ENCODE measurements around the gene NOVA2.

The NOVA2 gene

DNA sequence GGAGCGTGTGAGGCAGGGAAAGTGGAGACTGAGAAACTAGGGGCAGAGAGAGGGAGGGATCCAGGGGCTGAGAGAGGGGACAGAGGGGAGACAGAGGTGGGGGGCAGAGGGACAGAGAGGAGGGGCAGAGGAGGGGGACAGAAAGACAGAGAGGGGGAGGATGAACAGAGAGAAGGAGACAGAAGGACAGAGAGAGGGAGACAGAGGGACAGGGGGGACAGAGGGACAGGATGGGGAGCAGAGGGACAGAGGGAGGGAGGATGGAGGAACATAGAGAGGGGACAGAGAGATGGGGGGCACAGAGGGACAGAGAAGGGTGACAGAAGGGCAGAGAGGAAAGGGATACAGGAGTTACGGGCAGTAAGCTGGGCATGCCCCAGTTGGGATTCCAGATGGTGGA lies 44.4 kb downstream of the NOVA2 start:
- no peak for DNase-seq (ENCODE audit: extremely low read depth in 1 of 2, low read depth in 1 of 2)

DNA sequence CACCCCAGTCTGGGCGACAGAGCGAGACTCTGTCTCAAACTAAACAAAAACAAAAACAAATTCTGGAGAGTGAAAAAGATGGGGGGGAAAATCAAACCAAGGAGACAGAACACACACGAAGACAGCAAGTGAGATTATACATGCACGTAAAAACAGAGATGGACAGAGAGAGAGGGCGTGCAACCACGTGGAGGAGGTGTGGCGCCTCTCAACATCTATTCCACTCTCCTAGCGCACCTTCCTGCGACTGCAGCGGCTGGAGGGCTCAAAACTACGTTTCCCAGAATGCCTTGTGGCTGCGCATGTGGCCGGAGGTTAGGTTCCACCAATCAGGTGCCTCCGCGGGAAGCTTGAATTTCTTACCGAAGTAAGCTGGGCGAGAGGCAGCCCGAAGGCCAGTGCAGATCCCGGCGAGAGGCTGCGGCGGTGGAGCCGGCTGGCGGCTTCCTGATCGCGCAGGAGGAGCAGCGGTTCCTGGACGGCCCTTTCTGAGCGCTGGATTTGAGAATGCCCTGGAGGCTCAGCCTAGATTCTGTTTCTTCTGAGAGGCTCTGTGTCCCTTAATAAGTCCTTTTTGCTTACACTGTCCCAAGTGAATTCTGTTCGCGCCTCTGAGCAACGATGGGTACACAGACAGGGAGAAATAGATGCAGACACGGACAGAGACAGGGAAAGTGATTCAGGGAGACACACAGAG lies 46.0 kb downstream of the NOVA2 start:
- peak; percentile 56 to 84 for DNase-seq (ENCODE audit: extremely low read depth in 1 of 2, low read depth in 1 of 2)

DNA sequence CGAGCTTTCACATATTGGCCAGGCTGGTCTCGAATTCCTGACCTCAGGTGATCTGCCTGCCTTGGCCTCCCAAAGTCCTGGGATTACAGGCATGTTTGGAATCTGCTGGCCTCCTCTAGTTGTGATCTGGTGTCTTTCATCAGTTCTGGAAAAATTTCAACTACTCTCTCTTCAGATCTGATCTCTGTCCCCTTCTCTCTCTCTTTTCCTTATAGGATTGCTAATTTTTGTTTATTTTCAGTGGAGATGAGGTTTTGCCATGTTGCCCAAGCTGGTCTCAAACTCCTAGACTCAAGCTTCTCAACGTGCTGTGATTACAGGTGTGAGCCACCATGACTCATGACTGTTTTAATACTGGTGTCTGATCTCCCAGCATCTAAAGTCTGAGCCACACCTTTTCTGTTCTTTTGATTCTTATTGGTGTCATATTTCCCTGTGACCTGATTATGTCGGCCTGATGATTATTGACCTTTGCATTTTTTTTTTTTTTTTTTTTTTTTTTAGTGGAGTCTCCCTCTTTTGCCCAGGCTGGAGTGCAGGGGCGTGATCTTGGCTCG lies 48.7 kb downstream of the NOVA2 start:
- no peak for DNase-seq (ENCODE audit: extremely low read depth in 1 of 2, low read depth in 1 of 2)

DNA sequence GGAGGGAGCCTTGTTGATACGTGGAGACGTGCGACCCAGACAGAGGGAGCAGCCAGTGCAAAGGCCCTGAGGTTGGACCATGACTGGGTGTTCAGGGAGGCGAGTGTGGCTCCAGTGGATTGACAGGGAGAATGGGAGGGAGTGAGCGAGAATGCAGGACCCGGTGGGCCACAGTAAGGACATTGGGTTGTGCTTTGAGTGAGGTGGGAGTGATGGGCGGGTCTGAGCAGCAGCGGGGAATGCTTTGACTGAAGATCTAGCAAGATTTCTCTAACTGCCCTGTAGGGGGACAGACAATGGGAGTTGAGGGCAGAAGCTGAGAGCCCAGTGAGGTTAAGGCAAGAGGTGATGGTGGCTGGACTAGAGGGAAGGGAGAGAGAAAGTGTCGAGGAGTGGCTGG lies 51.4 kb downstream of the NOVA2 start:
- no peak for DNase-seq (ENCODE audit: extremely low read depth in 1 of 2, low read depth in 1 of 2)

DNA sequence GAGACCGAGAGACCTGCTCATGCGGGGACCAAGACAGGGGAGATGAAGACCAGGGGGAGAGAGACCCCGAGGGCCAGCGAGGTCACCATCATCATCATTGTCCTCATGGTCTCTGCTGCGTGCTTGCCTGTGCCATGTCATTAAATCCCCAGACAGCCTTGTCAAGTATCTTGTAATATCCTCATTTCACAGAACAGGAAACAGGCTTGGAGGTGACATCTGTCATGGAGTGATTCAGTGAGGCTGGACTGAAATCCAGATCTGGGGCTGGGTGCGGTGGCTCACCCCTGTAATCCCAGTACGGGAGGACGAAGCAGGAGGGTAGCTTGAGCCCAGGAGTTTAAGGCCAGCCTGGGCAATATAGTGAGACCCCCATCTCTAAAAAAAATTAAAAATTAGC lies 53.2 kb downstream of the NOVA2 start:
- no peak for DNase-seq (ENCODE audit: extremely low read depth in 1 of 2, low read depth in 1 of 2)

DNA sequence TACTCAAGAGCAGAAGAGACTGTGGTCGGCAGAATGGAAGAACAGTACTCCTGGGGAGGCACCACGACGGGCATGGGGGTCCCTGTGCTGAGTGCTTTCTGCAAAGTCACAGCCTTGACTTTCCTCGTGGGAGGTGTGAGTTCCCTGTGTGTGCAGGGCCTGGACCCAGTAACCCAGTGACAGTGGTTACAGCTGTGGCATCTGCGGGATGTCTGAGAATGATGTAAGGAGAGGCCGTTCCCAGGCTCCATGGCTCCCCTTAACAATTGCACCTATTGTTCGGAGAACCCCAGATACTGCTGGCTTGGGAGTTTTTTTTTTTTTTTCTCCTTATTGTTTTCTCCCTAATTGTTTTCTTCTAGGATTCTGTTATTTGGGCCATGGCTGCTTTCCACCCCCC lies 54.0 kb downstream of the NOVA2 start:
- DNase-seq (ENCODE audit: extremely low read depth in 1 of 2, low read depth in 1 of 2): no peak

DNA sequence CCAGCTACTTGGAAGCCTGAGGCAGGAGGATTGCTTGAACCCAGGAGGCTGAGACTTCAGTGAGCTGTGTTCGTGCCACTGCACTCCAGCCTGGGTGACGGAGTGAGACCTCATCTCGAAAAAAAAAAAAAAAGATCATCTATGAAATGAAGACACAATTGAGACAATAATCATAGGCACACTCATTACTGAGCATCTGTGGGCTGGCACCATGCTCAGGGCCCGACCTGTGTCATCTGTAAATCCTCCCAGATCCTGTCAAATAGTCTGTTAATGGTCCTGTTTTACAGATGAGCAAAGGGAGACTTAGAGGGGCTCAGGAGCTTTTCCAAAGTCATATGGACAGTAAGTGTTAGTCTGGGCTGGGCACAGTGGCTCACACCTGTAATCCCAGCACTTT lies 54.9 kb downstream of the NOVA2 start:
- no peak for DNase-seq (ENCODE audit: extremely low read depth in 1 of 2, low read depth in 1 of 2)

DNA sequence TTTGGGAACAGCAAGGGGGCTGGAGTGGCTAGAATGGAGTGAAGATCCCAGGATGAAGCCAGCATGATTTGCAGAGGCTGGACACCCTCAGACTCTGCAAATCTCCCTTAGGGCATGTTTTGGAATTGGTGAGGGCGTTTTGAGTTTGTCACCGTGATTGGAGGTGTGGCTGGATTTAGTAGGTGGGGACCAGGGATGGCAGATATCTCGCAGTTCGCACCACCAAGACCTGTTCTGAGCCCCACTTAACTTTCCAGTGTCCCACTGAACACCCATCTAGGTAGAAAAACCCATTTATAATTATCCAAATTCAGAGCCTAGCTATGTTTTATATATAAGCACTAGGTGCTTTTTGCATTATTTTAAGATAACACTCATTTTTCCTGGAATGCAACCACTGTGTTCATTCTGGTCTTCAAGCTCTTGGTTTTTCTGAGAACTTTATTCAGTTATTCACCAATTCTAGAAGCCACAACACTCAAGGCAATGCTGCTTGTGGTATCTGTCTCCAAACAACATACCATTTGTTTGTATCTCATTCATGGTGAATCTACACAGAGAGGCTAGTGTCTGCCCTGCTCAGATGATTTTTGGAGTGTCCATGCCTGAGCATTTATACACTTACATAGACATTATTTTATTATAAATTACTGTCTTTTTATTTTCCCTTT lies 56.1 kb downstream of the NOVA2 start:
- DNase-seq (ENCODE audit: extremely low read depth in 1 of 2, low read depth in 1 of 2): no peak

DNA sequence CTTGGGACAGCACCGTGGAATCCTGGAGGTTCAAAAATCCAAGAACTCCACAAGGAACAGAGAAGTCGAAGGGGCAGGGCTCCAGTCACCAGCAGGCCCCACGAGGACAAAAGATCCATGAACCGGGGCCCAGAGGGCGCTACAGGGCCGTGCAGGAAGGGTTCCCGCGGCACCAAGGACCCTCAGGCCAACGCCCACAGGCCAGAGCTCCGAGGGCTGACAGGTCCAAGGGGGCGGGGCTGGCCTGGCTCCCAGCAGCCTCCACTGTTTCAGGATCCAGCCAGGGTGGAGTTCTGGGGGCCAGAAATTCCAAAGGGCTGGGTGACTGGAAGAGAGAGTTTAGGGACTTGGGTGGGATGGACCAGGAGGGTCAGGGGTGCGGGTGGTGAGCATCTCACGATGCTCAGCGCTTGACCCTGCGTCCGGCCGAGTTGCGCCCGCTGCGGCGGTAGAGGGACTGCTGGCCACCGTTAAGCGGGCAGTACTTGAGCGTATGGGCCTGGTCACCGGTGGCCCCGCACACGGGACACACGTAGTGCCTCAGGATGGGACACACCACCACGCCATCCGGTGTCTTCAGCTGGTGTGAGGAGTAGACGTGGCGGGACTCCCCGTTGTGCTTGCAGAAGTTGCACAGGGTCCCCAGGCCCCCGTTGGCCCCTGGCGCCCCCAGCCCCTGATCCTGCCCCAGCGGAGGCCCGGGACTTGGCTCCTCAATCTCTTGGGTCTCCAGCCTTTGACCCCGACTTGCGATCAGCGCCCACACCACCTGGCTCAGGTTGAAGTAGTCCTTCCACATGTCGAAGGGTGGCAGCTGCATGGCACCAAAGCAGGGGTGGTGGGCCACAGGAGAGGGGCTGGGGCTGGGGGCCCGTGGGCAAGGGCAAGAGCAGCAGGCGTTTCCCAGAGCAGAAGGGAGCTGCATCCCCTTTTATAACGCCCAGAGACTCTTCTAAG lies 59.5 kb downstream of the NOVA2 start, which contains the start of gene NANOS2:
NANOS2 (minus strand) TSS at position 905 of the 957 bp plus-strand sequence; CDS start at position 820, 85 bp downstream.
- no peak for DNase-seq (ENCODE audit: extremely low read depth in 1 of 2, low read depth in 1 of 2)

DNA sequence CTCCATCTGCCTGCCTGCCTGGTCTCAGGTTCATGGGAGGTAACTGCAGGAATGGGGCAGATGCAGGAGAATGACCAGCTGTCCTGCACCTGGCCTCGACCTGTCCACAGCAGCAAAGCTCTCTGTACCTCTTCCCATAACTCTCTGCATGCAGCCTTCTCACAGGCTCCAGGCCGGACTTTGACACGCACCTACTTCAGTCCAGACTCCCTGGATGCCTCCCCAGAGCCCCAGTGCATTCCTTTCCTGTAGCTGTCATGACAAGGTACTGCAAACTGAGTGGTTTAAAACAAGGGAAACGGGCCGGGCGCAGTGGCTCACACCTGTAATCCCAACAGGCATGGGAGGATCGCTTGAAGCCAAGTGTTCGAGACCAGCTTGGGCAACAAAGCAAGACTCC lies 62.4 kb downstream of the NOVA2 start:
- no peak for DNase-seq (ENCODE audit: extremely low read depth in 1 of 2, low read depth in 1 of 2)

DNA sequence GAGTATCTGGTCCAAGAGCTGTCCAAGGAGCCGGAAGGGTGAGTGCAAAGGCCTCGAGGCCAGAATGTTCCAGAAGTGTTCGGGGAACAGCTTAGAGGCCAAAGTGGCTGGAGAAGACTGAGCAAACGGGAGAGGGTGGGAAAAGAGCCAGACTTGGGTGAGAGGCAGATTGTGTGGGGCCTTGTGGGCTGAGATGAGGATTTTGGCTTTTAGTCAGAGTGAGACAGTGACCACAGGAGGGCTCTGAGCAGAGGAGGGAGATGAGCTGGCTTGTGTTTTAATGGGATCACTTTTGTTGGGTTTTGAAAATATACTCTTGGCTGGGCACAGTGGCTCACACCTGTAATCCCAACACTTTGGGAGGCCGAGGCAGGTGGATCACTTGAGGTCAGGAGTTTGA lies 64.7 kb downstream of the NOVA2 start:
- no peak for DNase-seq (ENCODE audit: extremely low read depth in 1 of 2, low read depth in 1 of 2)

DNA sequence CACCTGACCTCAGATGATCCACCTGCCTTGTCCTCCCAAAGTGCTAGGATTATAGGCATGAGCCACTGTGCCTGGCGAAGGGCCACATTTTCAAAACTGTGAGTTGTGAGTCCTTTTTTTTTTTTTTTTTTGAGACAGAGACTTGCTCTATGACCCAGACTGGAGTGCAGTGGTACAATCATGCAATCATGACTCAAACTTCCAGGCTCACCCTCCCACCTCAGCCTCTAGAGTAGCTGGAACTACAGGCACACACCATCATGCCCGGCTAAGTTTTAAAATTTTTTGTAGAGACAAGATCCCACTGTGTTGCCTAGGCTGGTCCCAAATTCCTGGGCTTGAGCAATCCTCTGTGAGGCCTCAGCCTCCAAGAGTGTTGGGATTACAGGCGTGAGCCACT lies 67.4 kb downstream of the NOVA2 start:
- DNase-seq (ENCODE audit: extremely low read depth in 1 of 2, low read depth in 1 of 2): no peak

DNA sequence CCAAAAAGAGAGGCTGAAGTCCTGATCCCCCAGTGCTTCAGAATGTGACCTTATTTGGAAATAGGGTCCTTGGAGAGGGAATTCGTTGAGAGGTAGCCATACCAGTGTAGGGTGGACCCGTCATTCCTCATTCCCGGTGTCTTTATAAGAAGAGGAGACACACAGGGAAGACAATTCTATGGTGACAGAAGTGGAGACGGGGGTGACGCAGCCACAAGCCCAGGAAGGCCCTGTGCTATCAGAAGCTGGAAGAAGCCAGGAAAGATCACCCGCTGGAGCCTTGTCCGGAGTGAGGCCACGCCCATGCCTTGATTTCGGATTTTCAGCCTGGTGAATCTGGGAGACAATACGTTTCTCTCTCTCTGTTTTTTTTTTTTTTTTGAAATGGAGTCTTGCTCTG lies 68.7 kb downstream of the NOVA2 start:
- no peak for DNase-seq (ENCODE audit: extremely low read depth in 1 of 2, low read depth in 1 of 2)

DNA sequence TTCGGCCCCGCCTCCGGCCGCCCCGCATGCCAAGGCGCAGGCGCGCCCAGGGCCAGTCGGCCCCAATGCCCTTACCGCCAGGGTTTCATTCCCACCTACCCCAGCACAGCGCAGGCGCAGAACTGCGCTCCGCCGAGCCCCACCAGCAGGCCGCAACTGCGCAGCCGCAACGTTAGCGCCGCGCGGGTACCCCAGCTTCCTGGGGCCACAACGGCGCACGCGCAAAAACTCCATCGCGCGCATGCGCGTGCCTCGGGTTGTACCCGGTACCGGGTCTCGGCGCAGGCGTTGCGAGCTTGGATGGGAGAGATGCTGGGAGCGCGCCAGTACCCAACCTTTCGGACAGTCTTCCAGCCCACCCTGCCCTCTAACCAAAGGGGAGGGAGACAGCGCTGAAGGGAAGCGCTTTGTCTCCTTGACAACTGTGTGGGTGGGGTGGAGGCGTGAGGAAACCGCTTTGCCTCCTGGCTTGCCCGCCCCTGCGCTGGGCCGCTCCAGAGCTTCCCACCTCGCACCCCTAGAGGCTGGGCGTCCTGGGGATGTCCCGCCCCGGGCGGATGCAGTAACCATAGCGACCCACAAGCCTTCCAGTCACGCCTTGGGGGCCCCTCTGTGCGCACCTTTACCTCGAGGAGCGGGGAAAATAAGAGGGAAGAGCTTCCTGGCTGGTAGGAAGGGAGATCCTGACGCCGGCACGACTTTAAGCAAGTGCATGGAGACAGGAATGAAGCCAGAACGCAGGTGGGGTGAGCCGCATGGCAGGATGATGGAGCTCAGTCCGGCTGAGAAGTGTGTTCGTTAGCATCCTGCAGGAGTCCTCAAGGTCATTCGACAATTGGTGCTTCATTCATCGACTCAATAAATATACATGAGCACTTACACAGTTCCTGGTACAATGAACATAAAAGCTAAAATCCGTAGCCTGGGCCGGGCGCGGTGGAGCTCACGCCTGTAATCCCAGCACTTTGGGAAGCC lies 70.7 kb downstream of the NOVA2 start:
- DNase-seq (ENCODE audit: extremely low read depth in 1 of 2, low read depth in 1 of 2): peak; percentile 96 to 100

DNA sequence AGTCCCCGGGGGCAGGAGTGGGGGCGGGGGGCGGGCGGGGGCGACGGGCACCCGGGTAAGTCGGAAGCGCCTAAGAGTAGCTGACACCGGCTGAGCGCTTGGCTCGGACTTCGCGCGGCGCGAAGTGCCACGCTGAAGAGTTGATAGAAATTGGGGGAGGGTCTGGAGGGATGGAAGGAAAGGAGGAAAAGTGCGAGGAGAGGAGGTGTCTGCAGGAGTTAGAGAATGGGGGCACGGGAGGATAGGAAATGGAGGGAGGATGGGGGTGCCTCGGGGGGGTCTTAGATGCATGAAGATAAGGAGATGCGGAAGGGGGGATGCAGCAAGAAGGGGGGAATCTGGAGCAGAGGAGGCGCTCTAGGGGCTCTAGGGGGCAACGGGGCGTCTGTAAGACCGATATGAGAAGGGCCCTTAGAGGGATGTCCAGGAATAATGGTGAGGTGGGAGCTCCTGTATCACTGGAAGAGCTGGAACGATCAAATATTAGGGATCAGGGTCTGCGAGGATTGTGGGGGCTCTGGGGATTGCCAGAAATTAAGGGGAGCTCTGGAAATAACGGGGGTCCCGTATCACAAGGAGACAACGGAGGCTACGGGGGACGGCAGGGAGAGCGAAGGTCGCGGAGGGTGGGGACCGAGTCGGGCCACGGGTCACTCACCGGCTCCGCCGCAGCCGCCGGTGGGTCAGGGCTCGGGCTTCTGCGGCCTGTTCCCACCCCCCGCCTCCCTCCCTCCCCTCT lies 71.6 kb downstream of the NOVA2 start, which contains the start of gene MYPOP:
MYPOP (minus strand) TSS at position 702 of the 739 bp plus-strand sequence. CDS start 840 bp downstream, outside the sequence.
- DNase-seq (ENCODE audit: extremely low read depth in 1 of 2, low read depth in 1 of 2): no peak

DNA sequence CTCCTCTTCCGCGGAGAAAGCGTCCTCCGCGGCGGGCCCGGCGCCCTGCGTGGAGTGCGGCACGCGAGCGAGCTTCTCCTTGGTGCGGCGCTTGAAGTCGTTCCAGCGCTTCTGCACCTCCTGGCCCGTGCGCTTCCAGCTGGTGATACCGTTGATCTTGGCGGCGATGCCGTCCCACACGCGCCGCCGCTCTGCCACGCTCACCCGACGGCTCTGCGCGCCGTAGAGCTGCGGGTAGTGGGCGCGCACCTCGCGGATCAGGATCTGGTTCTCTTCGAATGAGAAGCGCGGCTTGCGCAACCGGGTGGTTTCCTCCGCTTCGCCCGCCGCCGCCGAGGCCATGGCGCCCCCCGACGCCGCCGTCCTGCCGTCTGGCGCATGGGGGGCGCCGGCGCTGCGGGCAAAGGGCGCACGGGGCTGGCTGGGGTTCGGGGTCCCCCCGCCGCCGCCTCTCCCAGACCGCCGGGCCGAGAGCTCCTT lies 72.2 kb downstream of the NOVA2 start:
- DNase-seq (ENCODE audit: extremely low read depth in 1 of 2, low read depth in 1 of 2): no peak

DNA sequence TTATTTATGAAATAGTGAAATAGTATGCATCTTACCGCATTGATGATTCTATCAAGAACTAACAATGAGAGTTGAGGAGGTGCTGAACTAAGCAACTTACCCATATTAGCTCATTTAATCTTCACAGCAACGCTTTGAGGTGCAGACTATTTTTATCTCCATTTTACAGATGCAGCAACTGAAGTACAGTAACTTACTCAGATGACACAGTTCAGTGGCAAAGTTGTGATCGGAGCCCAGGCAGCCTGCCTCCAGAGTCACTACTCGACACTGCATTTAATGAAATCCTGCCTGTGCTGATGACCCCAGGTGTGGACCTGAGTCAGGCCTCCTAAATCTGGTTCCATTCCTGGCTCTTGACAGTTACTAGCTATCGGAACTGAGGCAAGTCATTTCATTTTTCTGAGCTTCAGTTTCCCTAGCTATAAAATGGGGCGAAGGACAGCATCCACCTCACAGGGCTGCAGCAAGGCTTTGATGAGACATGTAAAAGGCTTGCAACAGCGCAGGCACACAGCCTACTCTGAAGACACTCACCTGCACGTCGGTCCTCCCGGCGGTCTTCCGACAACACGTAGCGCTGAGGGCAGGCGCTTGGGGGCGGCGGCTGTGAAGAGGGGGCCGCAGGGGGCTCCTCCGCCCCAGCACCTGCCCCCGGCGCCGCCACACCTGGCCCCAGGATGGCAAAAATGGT lies 72.8 kb downstream of the NOVA2 start:
- DNase-seq (ENCODE audit: extremely low read depth in 1 of 2, low read depth in 1 of 2): no peak

DNA sequence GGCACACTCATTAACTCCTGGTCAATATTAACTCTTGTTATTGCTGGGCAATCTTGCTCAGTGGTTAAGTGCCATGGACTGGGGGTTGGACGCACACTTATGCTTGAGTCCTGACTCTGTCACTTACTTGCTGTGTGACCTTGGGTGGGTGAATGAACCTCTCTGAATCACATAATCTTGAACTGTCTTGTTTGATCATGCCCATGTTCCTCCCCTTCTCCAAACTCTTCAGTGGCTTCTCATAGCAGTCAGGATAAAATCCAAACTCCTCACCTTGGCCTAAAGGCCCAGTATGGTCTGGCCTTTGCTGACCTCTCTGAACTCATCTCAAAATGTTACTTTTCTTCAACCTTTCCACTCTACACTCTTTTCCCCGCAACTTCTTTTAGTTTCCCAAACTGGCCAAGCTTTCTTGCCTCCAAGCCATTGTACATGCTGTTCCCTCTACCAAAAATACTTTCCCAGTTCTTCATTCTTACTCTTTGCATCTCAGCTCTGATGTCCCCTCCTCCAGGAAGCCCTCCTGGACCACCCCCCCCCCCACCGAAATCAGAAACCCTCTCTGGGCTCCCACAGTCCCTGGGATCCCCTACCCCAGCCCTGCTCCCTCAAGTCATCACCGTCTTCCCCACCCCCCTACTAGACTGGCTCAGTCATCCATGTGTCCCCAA lies 73.6 kb downstream of the NOVA2 start:
- no peak for DNase-seq (ENCODE audit: extremely low read depth in 1 of 2, low read depth in 1 of 2)

Measured in stimulated activated CD8-positive, alpha-beta memory T cell treated with anti-CD3 and anti-CD28 coated beads, Interleukin-7, amount 100 ng/mL, for 48 hours (primary cell).